ENCODE measurements around the gene DPP4.
"Not testable (repeated sequence)": the region's sequence is repeated elsewhere in the genome, so short reads cannot be mapped to it uniquely, and the experiment has no call there.

Gene DPP4

GRCh38 chr2:161964160-161964559, 109.9 kb downstream of the DPP4 start:
- DNase-seq (ENCODE audit: low read depth in 3 of 3, low spot score in 1 of 3) = no peak

DNA sequence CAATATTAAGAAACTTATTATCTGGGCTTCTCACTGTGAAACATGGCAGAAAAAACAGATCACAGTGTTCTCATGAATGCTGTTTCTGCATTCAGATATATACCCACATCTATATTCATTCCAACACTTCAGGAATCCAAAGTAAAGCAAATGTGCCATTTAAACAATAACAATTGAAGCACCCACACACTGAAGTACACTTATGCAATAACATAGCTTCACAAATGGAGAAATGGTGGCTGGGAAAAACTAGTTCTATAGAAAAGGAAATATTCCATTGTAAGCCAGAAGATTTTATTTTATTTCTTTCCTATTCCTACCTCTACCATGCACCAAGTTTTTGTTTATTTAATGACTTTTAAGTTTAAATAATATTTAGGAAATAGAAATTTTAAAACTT, 111.9 kb downstream of the DPP4 start:
- no peak for DNase-seq (ENCODE audit: low read depth in 3 of 3, low spot score in 1 of 3)

- no peak for DNase-seq (ENCODE audit: low read depth in 3 of 3, low spot score in 1 of 3)
These were observed 113.0 kb downstream of the DPP4 start for GRCh38 chr2:161961061-161961460.

DNA sequence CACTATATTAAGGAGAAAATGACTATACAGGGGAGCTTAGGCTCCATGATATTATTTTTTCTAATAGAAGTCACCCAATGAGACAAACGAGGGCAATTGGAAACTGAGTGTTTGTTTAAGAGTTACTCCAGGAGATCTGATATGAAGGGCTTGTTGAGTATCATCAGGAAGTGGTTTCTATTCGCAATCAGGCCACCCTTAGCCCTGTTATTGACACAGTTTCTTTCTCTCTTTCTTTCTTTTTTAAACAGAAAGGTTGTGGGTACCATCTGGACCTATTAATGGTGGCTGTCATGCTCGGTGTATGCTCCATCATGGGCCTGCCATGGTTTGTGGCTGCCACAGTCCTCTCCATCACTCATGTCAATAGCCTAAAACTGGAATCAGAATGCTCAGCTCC, 117.3 kb downstream of the DPP4 start:
- DNase-seq (ENCODE audit: low read depth in 3 of 3, low spot score in 1 of 3) = no peak

- no peak for DNase-seq (ENCODE audit: low read depth in 3 of 3, low spot score in 1 of 3)
These were observed 118.8 kb downstream of the DPP4 start for GRCh38 chr2:161955211-161955610.

DNA sequence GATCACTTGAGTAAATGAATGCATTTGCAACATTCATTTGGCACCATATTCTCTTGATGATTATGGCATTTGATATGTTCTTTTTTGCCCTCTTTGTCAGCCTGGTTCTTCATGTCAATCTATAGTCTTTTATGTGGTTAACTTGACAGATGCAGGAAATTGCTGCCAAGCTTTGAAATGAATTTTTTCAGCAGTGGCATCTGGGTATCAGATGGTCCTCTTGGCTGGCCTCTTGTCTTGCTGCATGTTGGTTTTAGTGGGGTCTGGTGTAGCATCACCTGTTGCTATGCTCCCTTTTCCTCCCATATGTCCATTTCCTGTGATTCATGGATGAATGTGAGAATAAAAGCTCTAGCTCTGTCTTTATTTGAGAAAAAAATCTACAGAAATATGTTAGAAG, 119.9 kb downstream of the DPP4 start:
- no peak for DNase-seq (ENCODE audit: low read depth in 3 of 3, low spot score in 1 of 3)

GRCh38 chr2:161953367-161953766, 120.6 kb downstream of the DPP4 start:
- DNase-seq (ENCODE audit: low read depth in 3 of 3, low spot score in 1 of 3) = not testable (repeated sequence)

- no peak for DNase-seq (ENCODE audit: low read depth in 3 of 3, low spot score in 1 of 3)
These were observed 121.2 kb downstream of the DPP4 start for GRCh38 chr2:161952783-161953191.

DNA sequence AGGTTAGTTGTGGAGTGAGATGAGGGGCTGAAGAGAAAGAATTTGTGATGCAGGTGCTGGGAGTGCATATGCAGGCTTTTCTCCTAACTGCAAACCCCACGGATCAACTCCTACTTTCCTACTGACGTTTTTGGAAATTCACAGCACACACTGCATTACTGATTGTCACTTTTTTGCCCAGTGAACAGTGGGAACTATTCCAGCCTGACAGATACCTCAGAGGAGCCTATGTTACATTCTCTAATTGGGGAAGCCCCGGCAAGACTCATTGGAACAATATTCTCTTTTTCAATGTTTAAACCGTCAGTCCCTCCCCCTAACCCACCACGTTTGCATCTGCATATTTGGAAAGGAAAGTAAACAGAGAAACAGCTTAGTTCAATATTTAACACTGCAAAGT, 126.2 kb downstream of the DPP4 start:
- DNase-seq (ENCODE audit: low read depth in 3 of 3, low spot score in 1 of 3) = no peak

- no peak for DNase-seq (ENCODE audit: low read depth in 3 of 3, low spot score in 1 of 3)
These were observed 126.6 kb downstream of the DPP4 start for GRCh38 chr2:161947406-161947805.

- DNase-seq (ENCODE audit: low read depth in 3 of 3, low spot score in 1 of 3) = no peak
These were observed 127.4 kb downstream of the DPP4 start for GRCh38 chr2:161946489-161947107.

GRCh38 chr2:161943011-161943410, 131.0 kb downstream of the DPP4 start:
- no peak for DNase-seq (ENCODE audit: low read depth in 3 of 3, low spot score in 1 of 3)
